AG20443 (cell line): ENCODE measurements around the gene ATP6V1G3.
"Not testable (repeated sequence)": the region's sequence is repeated elsewhere in the genome, so short reads cannot be mapped to it uniquely, and the experiment has no call there.

ENCODE experiments used
- DNase-seq: peaks from one replicate; pipeline ENCODE4 v3.0.0; 2012; ENCODE audit warnings: low spot score, mixed read lengths

Gene ATP6V1G3

GRCh38 chr1:198540580-198540979 lies at the start of gene ATP6V1G3:
TSS of gene ATP6V1G3 (minus strand) at chr1:198540680. CDS start at chr1:198540650, 30 bp downstream.
- no peak for DNase-seq

- no peak for DNase-seq
Observed at GRCh38 chr1:198588845-198589244, 48.4 kb upstream of the ATP6V1G3 start.

- DNase-seq: no peak
Observed at GRCh38 chr1:198584163-198584562, 43.7 kb upstream of the ATP6V1G3 start.

- not testable (repeated sequence) for DNase-seq
Observed at GRCh38 chr1:198583209-198583802, 42.8 kb upstream of the ATP6V1G3 start.

- DNase-seq: peak; percentile 68
Observed at GRCh38 chr1:198577444-198577843, 37.0 kb upstream of the ATP6V1G3 start.

- DNase-seq: no peak
Observed at GRCh38 chr1:198575798-198576641, 35.5 kb upstream of the ATP6V1G3 start.

GRCh38 chr1:198575292-198575691 lies 34.8 kb upstream of the ATP6V1G3 start:
- DNase-seq: no peak

GRCh38 chr1:198574325-198574724 lies 33.8 kb upstream of the ATP6V1G3 start:
- DNase-seq: no peak

- no peak for DNase-seq
Observed at GRCh38 chr1:198564716-198565115, 24.2 kb upstream of the ATP6V1G3 start.

GRCh38 chr1:198564157-198564556 lies 23.7 kb upstream of the ATP6V1G3 start:
- no peak for DNase-seq

- peak; percentile 13 for DNase-seq
Observed at GRCh38 chr1:198563583-198563982, 23.1 kb upstream of the ATP6V1G3 start.

GRCh38 chr1:198560161-198560560 lies 19.7 kb upstream of the ATP6V1G3 start:
- DNase-seq: no peak

GRCh38 chr1:198559362-198559761 lies 18.9 kb upstream of the ATP6V1G3 start:
- DNase-seq: no peak

GRCh38 chr1:198558402-198558801 lies 17.9 kb upstream of the ATP6V1G3 start:
- DNase-seq: no peak

- no peak for DNase-seq
Observed at GRCh38 chr1:198556971-198557370, 16.5 kb upstream of the ATP6V1G3 start.

- DNase-seq: no peak
Observed at GRCh38 chr1:198552668-198553416, 12.4 kb upstream of the ATP6V1G3 start.

GRCh38 chr1:198550941-198551524 lies 10.6 kb upstream of the ATP6V1G3 start:
- no peak for DNase-seq

GRCh38 chr1:198549866-198550265 lies 9.4 kb upstream of the ATP6V1G3 start:
- no peak for DNase-seq

GRCh38 chr1:198548890-198549289 lies 8.4 kb upstream of the ATP6V1G3 start:
- DNase-seq: no peak

- DNase-seq: no peak
Observed at GRCh38 chr1:198545156-198545555, 4.7 kb upstream of the ATP6V1G3 start.

GRCh38 chr1:198544265-198544664 lies 3.8 kb upstream of the ATP6V1G3 start:
- DNase-seq: no peak

GRCh38 chr1:198543670-198544260 lies 3.3 kb upstream of the ATP6V1G3 start:
- DNase-seq: no peak
